Measurements from ENCODE around the gene ALAS1.
A peak's percentile ranks its signal among the peaks of the same experiment; 100 is the strongest.
"Not testable (repeated sequence)": the region's sequence is repeated elsewhere in the genome, so short reads cannot be mapped to it uniquely, and the experiment has no call there.

The ALAS1 gene

GRCh38 chr3:52197842-52198625 lies at the start of gene ALAS1:
Gene ALAS1, plus strand, starts transcription at chr3:52198160. Its CDS starts 1,082 bp downstream, at chr3:52199242.
- peak; percentile 87 for DNase-seq

- no peak for DNase-seq
These were observed 48.9 kb upstream of the ALAS1 start for GRCh38 chr3:52149021-52149420.

GRCh38 chr3:52149726-52150125 lies 48.2 kb upstream of the ALAS1 start:
- DNase-seq, result no peak

- DNase-seq, result no peak
These were observed 47.6 kb upstream of the ALAS1 start for GRCh38 chr3:52150357-52150756.

- DNase-seq, result no peak
These were observed 47.1 kb upstream of the ALAS1 start for GRCh38 chr3:52150860-52151259.

- DNase-seq, result not testable (repeated sequence)
These were observed 46.0 kb upstream of the ALAS1 start for GRCh38 chr3:52151991-52152390.

- DNase-seq, result no peak
These were observed 44.4 kb upstream of the ALAS1 start for GRCh38 chr3:52153389-52154096.

- DNase-seq, result peak; percentile 87
These were observed 43.5 kb upstream of the ALAS1 start, which contains the start of gene POC1A for GRCh38 chr3:52154135-52155094. Gene POC1A, minus strand, starts transcription at chr3:52154423. Its CDS starts 51 bp downstream, at chr3:52154372.

- DNase-seq, result no peak
These were observed 42.0 kb upstream of the ALAS1 start for GRCh38 chr3:52155912-52156311.

GRCh38 chr3:52159503-52159902 lies 38.5 kb upstream of the ALAS1 start:
- DNase-seq, result no peak

- DNase-seq, result no peak
These were observed 35.6 kb upstream of the ALAS1 start for GRCh38 chr3:52162250-52162872.

GRCh38 chr3:52167240-52167639 lies 30.7 kb upstream of the ALAS1 start:
- DNase-seq, result no peak

- not testable (repeated sequence) for DNase-seq
These were observed 27.7 kb upstream of the ALAS1 start for GRCh38 chr3:52170217-52170616.

GRCh38 chr3:52171514-52172261 lies 26.3 kb upstream of the ALAS1 start:
- no peak for DNase-seq

GRCh38 chr3:52172262-52172757 lies 25.6 kb upstream of the ALAS1 start:
- DNase-seq, result no peak

GRCh38 chr3:52173101-52173500 lies 24.9 kb upstream of the ALAS1 start:
- DNase-seq, result no peak

GRCh38 chr3:52174896-52175295 lies 23.1 kb upstream of the ALAS1 start:
- no peak for DNase-seq

GRCh38 chr3:52175416-52176179 lies 22.4 kb upstream of the ALAS1 start:
- no peak for DNase-seq

- DNase-seq, result no peak
These were observed 21.7 kb upstream of the ALAS1 start for GRCh38 chr3:52176180-52176752.

- no peak for DNase-seq
These were observed 20.8 kb upstream of the ALAS1 start for GRCh38 chr3:52176951-52177700.
